ENCODE results near the gene NCKAP1.

GRCh38 chr2:182883451-182883850, 154.8 kb downstream of the NCKAP1 start:
- TF ChIP-seq POLR2A (IDR thresholded peaks at IDR 0.05; ENCODE audit: low read depth, low read length): no peak
- TF ChIP-seq, protein P1, sequence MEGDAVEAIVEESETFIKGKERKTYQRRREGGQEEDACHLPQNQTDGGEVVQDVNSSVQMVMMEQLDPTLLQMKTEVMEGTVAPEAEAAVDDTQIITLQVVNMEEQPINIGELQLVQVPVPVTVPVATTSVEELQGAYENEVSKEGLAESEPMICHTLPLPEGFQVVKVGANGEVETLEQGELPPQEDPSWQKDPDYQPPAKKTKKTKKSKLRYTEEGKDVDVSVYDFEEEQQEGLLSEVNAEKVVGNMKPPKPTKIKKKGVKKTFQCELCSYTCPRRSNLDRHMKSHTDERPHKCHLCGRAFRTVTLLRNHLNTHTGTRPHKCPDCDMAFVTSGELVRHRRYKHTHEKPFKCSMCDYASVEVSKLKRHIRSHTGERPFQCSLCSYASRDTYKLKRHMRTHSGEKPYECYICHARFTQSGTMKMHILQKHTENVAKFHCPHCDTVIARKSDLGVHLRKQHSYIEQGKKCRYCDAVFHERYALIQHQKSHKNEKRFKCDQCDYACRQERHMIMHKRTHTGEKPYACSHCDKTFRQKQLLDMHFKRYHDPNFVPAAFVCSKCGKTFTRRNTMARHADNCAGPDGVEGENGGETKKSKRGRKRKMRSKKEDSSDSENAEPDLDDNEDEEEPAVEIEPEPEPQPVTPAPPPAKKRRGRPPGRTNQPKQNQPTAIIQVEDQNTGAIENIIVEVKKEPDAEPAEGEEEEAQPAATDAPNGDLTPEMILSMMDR (IDR thresholded peaks at IDR 0.05 in 2 of 3, conservative IDR thresholded peaks at IDR 0.05 in 1 of 3; ENCODE audit: control insufficient read depth in 2 of 3, extremely low read depth in 1 of 3, insufficient read depth in 1 of 3, low read depth in 3 of 3, low read length in 3 of 3): no peak
- no peak for TF ChIP-seq RCOR1 (conservative IDR thresholded peaks at IDR 0.05; ENCODE audit: low read depth, low read length)
- TF ChIP-seq TBL1XR1 (IDR thresholded peaks at IDR 0.05; ENCODE audit: low read depth, low read length): no peak
- TF ChIP-seq SIN3A (IDR thresholded peaks at IDR 0.05; ENCODE audit: low read depth, low read length): no peak
- no peak for TF ChIP-seq NRF1 (conservative IDR thresholded peaks at IDR 0.05; ENCODE audit: low read depth, low read length)
- TF ChIP-seq HSF1 (IDR thresholded peaks at IDR 0.05; ENCODE audit: low read depth, low read length): no peak
- TF ChIP-seq CHD2 (IDR thresholded peaks at IDR 0.05; ENCODE audit: borderline replicate concordance, low read depth, low read length): no peak
- TF ChIP-seq MAX (IDR thresholded peaks at IDR 0.05; ENCODE audit: low read depth, low read length): no peak
- TF ChIP-seq SMC3 (IDR thresholded peaks at IDR 0.05; ENCODE audit: borderline replicate concordance, low read length): no peak
- no peak for TF ChIP-seq ASH2L (IDR thresholded peaks at IDR 0.05; ENCODE audit: borderline replicate concordance, low read depth)
